ENCODE measurements around the gene PCSK4. TPM values are rescaled to one million over a fixed set of nuclear protein-coding genes. Genes with fewer than 3 reads are reported as not detected.
"Not testable (repeated sequence)": the region's sequence is repeated elsewhere in the genome, so short reads cannot be mapped to it uniquely, and the experiment has no call there.

The PCSK4 gene
- polyA plus RNA-seq (2013, experiment 1 of 2), result 0.76 TPM
- polyA plus RNA-seq (2013, experiment 2 of 2), result 0.70 TPM

GRCh38 chr19:1490311-1491113 is at the start of gene PCSK4:
Gene PCSK4, minus strand, starts transcription at chr19:1490350. Its CDS starts 4 bp downstream, at chr19:1490346.
- no peak within 1 kb of the TSS for H3K23ac ChIP-seq (ENCODE audit: low read length)
- H3K56ac ChIP-seq (ENCODE audit: low read length), result peak within 1 kb of the TSS; percentile 87
- no peaks in the 10 kb centered on the region for H3K79me2 ChIP-seq (ENCODE audit: control insufficient read depth, insufficient read depth, low read length)
- H3K36me3 ChIP-seq (ENCODE audit: control insufficient read depth, insufficient read depth, low read length), result no peaks in the 10 kb centered on the region
- H2AK5ac ChIP-seq (ENCODE audit: low read length), result no peak within 1 kb of the TSS
- no peak within 1 kb of the TSS for H3K4ac ChIP-seq (ENCODE audit: low read depth, low read length)
- no peak within 1 kb of the TSS for H4K5ac ChIP-seq (ENCODE audit: low read length)
- H3K18ac ChIP-seq (ENCODE audit: low read length), result peak within 1 kb of the TSS; percentile 11
- no peaks in the 10 kb centered on the region for H3K79me1 ChIP-seq (ENCODE audit: low read length)
- H3K4me2 ChIP-seq (ENCODE audit: low read length), result peak within 1 kb of the TSS; percentile 85
- no CpG with 5 or more reads among the region's 74 CpGs for WGBS (ENCODE audit: extremely low coverage, insufficient coverage, low lambda C conversion rate)
- no peak within 1 kb of the TSS for H4K8ac ChIP-seq (ENCODE audit: low read depth, low read length)
- DNase-seq, result peak; percentile 99
- H2BK15ac ChIP-seq (replicated peaks; ENCODE audit: low read depth), result no peak within 1 kb of the TSS
- H3K27me3 ChIP-seq (ENCODE audit: insufficient read depth, low read length, poor library complexity), result peaks cover 4% of the 10 kb centered on the region
- H3K4me3 ChIP-seq (ENCODE audit: low read length), result peak within 1 kb of the TSS; percentile 41
- H3K4me1 ChIP-seq (ENCODE audit: control insufficient read depth, low read depth, low read length), result no peaks in the 10 kb centered on the region
- H2BK5ac ChIP-seq (ENCODE audit: low read length), result no peak within 1 kb of the TSS
- no peak within 1 kb of the TSS for H3K27ac ChIP-seq (ENCODE audit: low read depth, low read length)
- no peak within 1 kb of the TSS for H2BK120ac ChIP-seq (ENCODE audit: low read depth, low read length)
- peak within 1 kb of the TSS; percentile 82 for H3K9ac ChIP-seq (ENCODE audit: low read length)

DNA sequence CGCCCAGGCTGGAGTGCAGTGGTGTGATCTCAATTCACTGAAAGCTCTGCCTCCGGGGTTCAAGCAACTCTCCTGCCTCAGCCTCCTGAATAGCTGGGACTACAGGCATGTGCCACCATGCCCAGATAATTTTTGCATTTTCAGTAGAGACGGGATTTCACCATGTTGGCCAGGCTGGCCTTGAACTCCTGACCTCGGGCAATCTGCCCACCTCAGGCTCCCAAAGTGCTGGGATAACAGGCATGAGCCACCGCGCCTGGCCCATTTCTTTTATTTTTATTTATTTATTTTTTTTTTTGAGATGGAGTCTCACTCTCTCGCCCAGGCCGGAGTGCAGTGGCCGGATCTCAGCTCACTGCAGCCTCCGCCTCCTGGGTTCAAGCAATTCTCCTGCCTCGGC is 49.6 kb upstream of the PCSK4 start:
- not testable (repeated sequence) for H3K36me3 ChIP-seq (ENCODE audit: control insufficient read depth, insufficient read depth, low read length); H3K4me2 ChIP-seq (ENCODE audit: low read length); DNase-seq; H3K27ac ChIP-seq (ENCODE audit: low read depth, low read length); H3K56ac ChIP-seq (ENCODE audit: low read length); H3K4me3 ChIP-seq (ENCODE audit: low read length); H2AK5ac ChIP-seq (ENCODE audit: low read length); H3K27me3 ChIP-seq (ENCODE audit: insufficient read depth, low read length, poor library complexity); H2BK5ac ChIP-seq (ENCODE audit: low read length); H3K4ac ChIP-seq (ENCODE audit: low read depth, low read length); H3K18ac ChIP-seq (ENCODE audit: low read length); H3K9ac ChIP-seq (ENCODE audit: low read length); H3K79me2 ChIP-seq (ENCODE audit: control insufficient read depth, insufficient read depth, low read length); H4K5ac ChIP-seq (ENCODE audit: low read length); H3K79me1 ChIP-seq (ENCODE audit: low read length); H3K4me1 ChIP-seq (ENCODE audit: control insufficient read depth, low read depth, low read length); H3K23ac ChIP-seq (ENCODE audit: low read length); H4K8ac ChIP-seq (ENCODE audit: low read depth, low read length); H2BK15ac ChIP-seq (replicated peaks; ENCODE audit: low read depth); H2BK120ac ChIP-seq (ENCODE audit: low read depth, low read length)
- WGBS (ENCODE audit: extremely low coverage, insufficient coverage, low lambda C conversion rate), result no CpG with 5 or more reads among the region's 11 CpGs

DNA sequence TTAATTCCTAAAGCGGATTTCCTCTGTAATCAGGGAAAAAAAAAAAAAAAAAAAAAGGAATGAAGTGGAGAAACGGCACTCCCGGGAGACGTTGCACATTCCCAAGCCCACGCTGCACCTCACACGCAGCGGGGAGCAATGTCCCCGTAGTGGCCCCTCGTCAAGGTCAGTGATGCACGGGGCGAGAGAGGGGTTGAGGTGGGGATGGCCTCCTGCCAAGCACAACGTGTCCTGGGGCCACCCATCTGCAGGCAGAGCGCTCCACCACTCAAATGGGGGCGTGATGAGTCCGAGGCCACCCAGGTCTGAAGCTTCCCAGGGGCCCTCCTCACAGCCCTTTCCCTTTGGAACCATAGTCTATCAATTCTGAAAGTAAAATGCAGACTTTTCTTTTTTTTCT is 48.8 kb upstream of the PCSK4 start:
- no peaks in the 10 kb centered on the region for H3K27me3 ChIP-seq (ENCODE audit: insufficient read depth, low read length, poor library complexity)
- no peak overlapping the region for H4K5ac ChIP-seq (ENCODE audit: low read length)
- no peaks in the 10 kb centered on the region for H3K4me1 ChIP-seq (ENCODE audit: control insufficient read depth, low read depth, low read length)
- no peak overlapping the region for H3K9ac ChIP-seq (ENCODE audit: low read length)
- no peak overlapping the region for H3K23ac ChIP-seq (ENCODE audit: low read length)
- H3K36me3 ChIP-seq (ENCODE audit: control insufficient read depth, insufficient read depth, low read length), result no peaks in the 10 kb centered on the region
- H2BK15ac ChIP-seq (replicated peaks; ENCODE audit: low read depth), result no peak overlapping the region
- DNase-seq, result no peak
- H4K8ac ChIP-seq (ENCODE audit: low read depth, low read length), result no peak overlapping the region
- H2BK5ac ChIP-seq (ENCODE audit: low read length), result no peak overlapping the region
- H2AK5ac ChIP-seq (ENCODE audit: low read length), result no peak overlapping the region
- H3K56ac ChIP-seq (ENCODE audit: low read length), result no peak overlapping the region
- H3K4me3 ChIP-seq (ENCODE audit: low read length), result no peak overlapping the region
- H3K4me2 ChIP-seq (ENCODE audit: low read length), result no peak overlapping the region
- H3K18ac ChIP-seq (ENCODE audit: low read length), result no peak overlapping the region
- no peaks in the 10 kb centered on the region for H3K79me2 ChIP-seq (ENCODE audit: control insufficient read depth, insufficient read depth, low read length)
- no peaks in the 10 kb centered on the region for H3K79me1 ChIP-seq (ENCODE audit: low read length)
- no peak overlapping the region for H2BK120ac ChIP-seq (ENCODE audit: low read depth, low read length)
- WGBS (ENCODE audit: extremely low coverage, insufficient coverage, low lambda C conversion rate), result no CpG with 5 or more reads among the region's 15 CpGs
- no peak overlapping the region for H3K4ac ChIP-seq (ENCODE audit: low read depth, low read length)
- H3K27ac ChIP-seq (ENCODE audit: low read depth, low read length), result no peak overlapping the region

- not testable (repeated sequence) for H3K36me3 ChIP-seq (ENCODE audit: control insufficient read depth, insufficient read depth, low read length); H3K23ac ChIP-seq (ENCODE audit: low read length); H3K79me2 ChIP-seq (ENCODE audit: control insufficient read depth, insufficient read depth, low read length); H2AK5ac ChIP-seq (ENCODE audit: low read length); H2BK120ac ChIP-seq (ENCODE audit: low read depth, low read length); H3K27me3 ChIP-seq (ENCODE audit: insufficient read depth, low read length, poor library complexity); H2BK15ac ChIP-seq (replicated peaks; ENCODE audit: low read depth); H3K56ac ChIP-seq (ENCODE audit: low read length); H3K79me1 ChIP-seq (ENCODE audit: low read length); H3K18ac ChIP-seq (ENCODE audit: low read length); H3K4ac ChIP-seq (ENCODE audit: low read depth, low read length); H2BK5ac ChIP-seq (ENCODE audit: low read length); H3K9ac ChIP-seq (ENCODE audit: low read length); H3K4me3 ChIP-seq (ENCODE audit: low read length); H4K8ac ChIP-seq (ENCODE audit: low read depth, low read length); H3K4me2 ChIP-seq (ENCODE audit: low read length); H3K4me1 ChIP-seq (ENCODE audit: control insufficient read depth, low read depth, low read length); DNase-seq; H3K27ac ChIP-seq (ENCODE audit: low read depth, low read length); H4K5ac ChIP-seq (ENCODE audit: low read length)
- WGBS (ENCODE audit: extremely low coverage, insufficient coverage, low lambda C conversion rate), result no CpG with 5 or more reads among the region's 7 CpGs
Observed at GRCh38 chr19:1535699-1536098, 45.5 kb upstream of the PCSK4 start.

DNA sequence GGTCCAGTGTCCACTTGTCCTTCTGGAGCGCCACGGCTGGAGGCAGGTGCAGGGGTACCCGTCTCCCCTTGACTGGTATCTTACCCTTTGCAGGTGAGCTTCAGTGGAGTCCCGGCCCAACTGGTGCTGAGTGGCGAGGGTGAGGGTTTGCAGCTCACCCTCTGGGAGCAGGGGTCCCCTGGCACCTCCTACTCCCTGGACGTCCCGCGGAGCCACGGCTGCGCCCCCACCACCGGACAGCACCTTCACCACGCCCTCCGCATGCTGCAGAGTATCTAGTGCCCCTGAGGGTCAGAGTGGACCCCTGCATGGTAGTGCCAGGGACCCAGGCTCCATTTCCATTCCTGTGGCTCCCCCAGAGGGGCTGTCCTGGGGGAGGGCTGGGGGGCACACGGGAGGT is 44.8 kb upstream of the PCSK4 start:
- H3K4me2 ChIP-seq (ENCODE audit: low read length), result no peak overlapping the region

More for the DNA sequence above, 44.8 kb upstream of the PCSK4 start:
- Histone ChIP-seq H3K27me3 (ENCODE audit: insufficient read depth, low read length, poor library complexity) (no peaks in the 10 kb centered on the region), H3K4ac (ENCODE audit: low read depth, low read length) (no peak overlapping the region), H2BK15ac (replicated peaks; ENCODE audit: low read depth) (no peak overlapping the region), H3K36me3 (ENCODE audit: control insufficient read depth, insufficient read depth, low read length) (no peaks in the 10 kb centered on the region), H3K4me3 (ENCODE audit: low read length) (no peak overlapping the region), H2AK5ac (ENCODE audit: low read length) (no peak overlapping the region), H3K4me1 (ENCODE audit: control insufficient read depth, low read depth, low read length) (no peaks in the 10 kb centered on the region), H3K9ac (ENCODE audit: low read length) (no peak overlapping the region), H2BK120ac (ENCODE audit: low read depth, low read length) (no peak overlapping the region), H3K79me1 (ENCODE audit: low read length) (no peaks in the 10 kb centered on the region), H3K56ac (ENCODE audit: low read length) (no peak overlapping the region), H3K27ac (ENCODE audit: low read depth, low read length) (no peak overlapping the region), H4K5ac (ENCODE audit: low read length) (no peak overlapping the region), H3K18ac (ENCODE audit: low read length) (no peak overlapping the region), H4K8ac (ENCODE audit: low read depth, low read length) (no peak overlapping the region), H3K79me2 (ENCODE audit: control insufficient read depth, insufficient read depth, low read length) (no peaks in the 10 kb centered on the region), H2BK5ac (ENCODE audit: low read length) (no peak overlapping the region), H3K23ac (ENCODE audit: low read length) (no peak overlapping the region)
- no CpG with 5 or more reads among the region's 14 CpGs for WGBS (ENCODE audit: extremely low coverage, insufficient coverage, low lambda C conversion rate)
- no peak for DNase-seq

Data from mesendoderm (in vitro differentiated cells).